ENCODE measurements around the gene ABCC1.

DNA sequence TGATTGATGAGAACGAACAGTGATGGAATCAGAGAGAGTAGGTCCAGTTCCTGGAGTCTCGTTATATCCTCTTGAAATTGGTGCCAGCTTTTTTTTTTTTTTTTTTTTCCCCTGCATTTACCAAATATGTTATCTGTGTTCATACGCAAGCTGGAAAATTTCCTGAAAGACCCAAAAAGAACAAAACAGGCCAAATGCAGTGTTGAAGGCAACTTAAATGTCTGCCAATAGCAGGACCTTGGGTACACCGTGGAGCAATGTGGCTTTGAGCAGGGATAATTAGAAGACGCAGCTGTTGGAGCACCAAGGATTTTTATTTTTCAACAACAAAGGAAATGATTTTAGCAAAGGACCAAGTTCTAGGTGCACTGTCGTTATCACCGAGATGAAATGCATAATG, 168.9 kb downstream of the ABCC1 start:
- TF ChIP-seq LEF1 (IDR thresholded peaks at IDR 0.05; ENCODE audit: borderline replicate concordance) (no peak), FOXA1 (IDR thresholded peaks at IDR 0.05) (no peak), SUZ12 (IDR thresholded peaks at IDR 0.05) (no peak), SP1 (IDR thresholded peaks at IDR 0.05) (no peak), ELF4 (IDR thresholded peaks at IDR 0.05) (no peak), ZNF384 (IDR thresholded peaks at IDR 0.05) (no peak)

All from HEK293T (cell line).